PC-9 (cell line): Measurements from ENCODE around the gene WFDC13. TPM values are rescaled to one million over a fixed set of nuclear protein-coding genes. Genes with fewer than 3 reads are reported as not detected.

Experiments used
- BruUV-seq: library from RNA; stranded (reverse); fragments of 400-500 nt; replicated peaks from 2 replicates; lab custom pipeline; 2021; lab: Mats Ljungman, UMichigan
- CTCF ChIA-PET: fragments of 300-600 bp; sonication (Branson Sonifier 250); formaldehyde crosslinking; loops from one replicate; lab custom pipeline; 2022; ENCODE audit warnings: antibody characterized with exemption; lab: Charles Lee
- POLR2A ChIA-PET: fragments of 300-600 bp; sonication (Branson Sonifier 250); formaldehyde crosslinking; loops from one replicate; lab custom pipeline; 2022; ENCODE audit warnings: antibody characterized with exemption; ENCODE audit not compliant: unreplicated experiment; lab: Charles Lee
- DNase-seq, 2 experiments: peaks; one replicate each; pipeline versions ENCODE4 v3.0.0 to v3.0.0-alpha.2; 2015 to 2022; ENCODE audit warnings: mixed read lengths in 1 of 2
- H2AFZ ChIP-seq: fragments of 200-600 bp; sonication (generic); 2 replicates; pipeline ENCODE4 v1.8.1; 2017; ENCODE audit warnings: antibody characterized with exemption
- H3F3A ChIP-seq: fragments of 200-600 bp; sonication (generic); 2 replicates; pipeline ENCODE4 v1.8.1; 2017; ENCODE audit warnings: antibody characterized with exemption, mild to moderate bottlenecking, low read depth; ENCODE audit not compliant: insufficient read depth
- H3K27ac ChIP-seq: fragments of 200-600 bp; sonication (generic); 2 replicates; pipeline ENCODE4 v1.6.1; 2016; ENCODE audit warnings: mixed run types
- H3K27me3 ChIP-seq: fragments of 200-600 bp; sonication (generic); 2 replicates; pipeline ENCODE4 v1.6.1; 2016; ENCODE audit warnings: low read depth, mixed run types; ENCODE audit not compliant: insufficient read depth
- H3K36me3 ChIP-seq: fragments of 200-600 bp; sonication (generic); 2 replicates; pipeline ENCODE4 v1.6.1; 2016; ENCODE audit warnings: low read depth, mixed run types
- H3K4me1 ChIP-seq: fragments of 200-600 bp; sonication (generic); replicated peaks from 2 replicates; pipeline ENCODE4 v1.6.1; 2016; ENCODE audit warnings: mixed run types; ENCODE audit not compliant: insufficient read depth
- H3K4me2 ChIP-seq: fragments of 200-600 bp; sonication (generic); 2 replicates; pipeline ENCODE4 v1.6.1; 2017; ENCODE audit warnings: mixed run types
- H3K4me3 ChIP-seq: fragments of 200-600 bp; sonication (generic); 2 replicates; pipeline ENCODE4 v1.6.1; 2016; ENCODE audit warnings: mixed run types
- H3K79me2 ChIP-seq: fragments of 200-600 bp; sonication (generic); 2 replicates; pipeline ENCODE4 v1.6.1; 2017; ENCODE audit warnings: low read depth, mixed run types
- H3K9me2 ChIP-seq: fragments of 200-600 bp; sonication (generic); 2 replicates; pipeline ENCODE4 v1.8.1; 2017; ENCODE audit warnings: mild to moderate bottlenecking; ENCODE audit not compliant: insufficient read depth
- H3K9me3 ChIP-seq: fragments of 200-600 bp; sonication (generic); 2 replicates; pipeline ENCODE4 v1.8.1; 2016; ENCODE audit warnings: low read depth; ENCODE audit not compliant: insufficient read depth
- H4K20me1 ChIP-seq: fragments of 200-600 bp; sonication (generic); 2 replicates; pipeline ENCODE4 v1.8.1; 2017; ENCODE audit not compliant: insufficient read depth
- EZH2 ChIP-seq: fragments of 200-600 bp; sonication (generic); IDR thresholded peaks from 2 replicates; pipeline ENCODE4 v1.8.0; 2017; ENCODE audit warnings: antibody characterized with exemption, low read depth
- intact Hi-C: fragments of 100-400 bp; cut with micrococcal nuclease; formaldehyde crosslinking; loops from one replicate; pipeline ENCODE4 v1.10.0; 2022; ENCODE audit not compliant: unreplicated experiment
- total RNA-seq: library from RNA; stranded (reverse); gene quantifications from 2 replicates; pipeline ENCODE4 v1.2.3, GENCODE V29; 2021
- TF ChIP-seq, protein P1 (sequence below): fragments of 200-600 bp; sonication (generic); conservative IDR thresholded peaks from 2 replicates; pipeline ENCODE4 v1.6.1; 2017; ENCODE audit warnings: mixed run types, antibody characterized with exemption, mild to moderate bottlenecking, moderate library complexity

WFDC13 gene
- total RNA-seq, 1 experiment from 2014 or later: not detected

DNA sequence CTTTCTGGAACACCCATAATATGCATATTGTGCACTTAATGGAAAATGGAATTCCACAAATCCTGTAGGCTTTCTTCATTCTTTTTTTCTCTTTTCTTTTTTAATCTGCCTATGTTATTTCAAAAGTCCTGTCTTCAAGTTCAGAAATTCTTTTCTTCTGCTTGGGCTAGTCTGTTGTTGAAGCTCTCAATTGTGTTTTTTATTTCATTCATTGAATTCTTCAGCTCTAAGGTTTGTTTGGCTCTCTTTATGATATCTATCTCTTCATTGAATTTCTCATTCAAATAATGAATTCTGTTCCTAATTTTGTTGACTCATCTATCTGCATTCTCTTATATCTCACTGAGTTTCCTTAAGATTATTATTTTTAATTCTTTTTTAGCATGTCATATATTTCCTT, 30.4 kb downstream of the WFDC13 start:
- intact Hi-C loops: loop anchor here (10.0 kb wide), 1 partner anchor 57 kb away; the partner anchor contains the start of gene WFDC11
- TF ChIP-seq, protein P1, sequence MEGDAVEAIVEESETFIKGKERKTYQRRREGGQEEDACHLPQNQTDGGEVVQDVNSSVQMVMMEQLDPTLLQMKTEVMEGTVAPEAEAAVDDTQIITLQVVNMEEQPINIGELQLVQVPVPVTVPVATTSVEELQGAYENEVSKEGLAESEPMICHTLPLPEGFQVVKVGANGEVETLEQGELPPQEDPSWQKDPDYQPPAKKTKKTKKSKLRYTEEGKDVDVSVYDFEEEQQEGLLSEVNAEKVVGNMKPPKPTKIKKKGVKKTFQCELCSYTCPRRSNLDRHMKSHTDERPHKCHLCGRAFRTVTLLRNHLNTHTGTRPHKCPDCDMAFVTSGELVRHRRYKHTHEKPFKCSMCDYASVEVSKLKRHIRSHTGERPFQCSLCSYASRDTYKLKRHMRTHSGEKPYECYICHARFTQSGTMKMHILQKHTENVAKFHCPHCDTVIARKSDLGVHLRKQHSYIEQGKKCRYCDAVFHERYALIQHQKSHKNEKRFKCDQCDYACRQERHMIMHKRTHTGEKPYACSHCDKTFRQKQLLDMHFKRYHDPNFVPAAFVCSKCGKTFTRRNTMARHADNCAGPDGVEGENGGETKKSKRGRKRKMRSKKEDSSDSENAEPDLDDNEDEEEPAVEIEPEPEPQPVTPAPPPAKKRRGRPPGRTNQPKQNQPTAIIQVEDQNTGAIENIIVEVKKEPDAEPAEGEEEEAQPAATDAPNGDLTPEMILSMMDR: no peak
- TF ChIP-seq EZH2: no peak
- no peak overlapping the region for H3K4me3 ChIP-seq
- no peak for DNase-seq
- no peak overlapping the region for H3K4me2 ChIP-seq
- H3K4me1 ChIP-seq: no peaks in the 10 kb centered on the region
- H3K36me3 ChIP-seq: no peaks in the 10 kb centered on the region
- H3K9me2 ChIP-seq: no peaks in the 10 kb centered on the region
- H3K27me3 ChIP-seq: no peaks in the 10 kb centered on the region
- H4K20me1 ChIP-seq: no peaks in the 10 kb centered on the region
- ChIA-PET CTCF (no interaction called here), POLR2A (no interaction called here)
- no peak overlapping the region for H3K27ac ChIP-seq
- peaks cover 3% of the 10 kb centered on the region; the same call in 1 of the 2 replicates for H3K9me3 ChIP-seq
- no TSS peak for BruUV-seq
- H3K79me2 ChIP-seq: no peaks in the 10 kb centered on the region
- H2AFZ ChIP-seq: no peak overlapping the region
- H3F3A ChIP-seq: no peaks in the 10 kb centered on the region

DNA sequence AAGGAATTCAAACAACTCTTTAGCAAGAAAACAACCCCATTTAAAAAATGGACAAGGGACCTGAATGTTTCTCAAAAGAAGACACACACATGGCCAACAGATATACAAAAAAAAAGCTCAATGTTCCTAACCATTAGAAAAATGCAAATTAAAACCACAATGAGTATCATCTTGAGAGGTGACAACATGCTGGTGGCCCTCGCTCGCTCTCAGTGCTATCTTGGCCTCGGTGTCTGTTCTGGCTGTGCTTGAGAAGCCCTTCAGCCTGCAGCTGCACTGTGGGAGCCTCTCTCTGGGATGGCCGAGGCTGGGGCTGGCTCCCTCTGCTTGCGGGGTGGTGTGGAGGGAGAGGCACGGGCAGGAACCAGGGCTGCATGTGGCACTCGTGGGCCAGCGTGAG, 33.7 kb downstream of the WFDC13 start:
- H3K27me3 ChIP-seq: no peaks in the 10 kb centered on the region
- POLR2A ChIA-PET: no interaction called here

DNA sequence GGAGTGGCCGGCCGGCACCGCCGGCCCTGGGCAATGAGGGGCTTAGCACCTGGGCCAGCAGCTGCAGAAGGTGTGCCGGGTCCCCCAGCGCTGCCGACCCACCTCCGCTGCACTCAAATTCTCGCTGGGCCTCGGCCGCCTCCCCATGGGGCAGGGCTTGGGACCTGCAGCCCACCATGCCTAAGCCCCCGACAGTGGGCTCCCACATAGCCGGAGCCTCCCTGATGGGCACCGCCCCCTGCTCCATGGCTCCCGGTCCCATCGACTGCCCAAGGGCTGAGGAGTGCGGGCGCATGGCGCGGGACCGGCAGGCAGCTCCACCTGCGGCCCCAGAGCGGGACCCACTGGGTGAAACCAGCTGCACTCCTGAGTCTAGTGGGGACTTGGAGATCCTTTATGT, 34.1 kb downstream of the WFDC13 start:
- POLR2A ChIA-PET: no interaction called here
- Histone ChIP-seq H3K9me3 (no peaks in the 10 kb centered on the region), H3K36me3 (no peaks in the 10 kb centered on the region), H3F3A (no peaks in the 10 kb centered on the region), H3K27ac (no peak overlapping the region), H3K4me2 (no peak overlapping the region), H3K27me3 (no peaks in the 10 kb centered on the region), H4K20me1 (no peaks in the 10 kb centered on the region), H3K9me2 (no peaks in the 10 kb centered on the region), H3K4me1 (no peaks in the 10 kb centered on the region), H3K79me2 (no peaks in the 10 kb centered on the region), H2AFZ (no peak overlapping the region), H3K4me3 (no peak overlapping the region)
- BruUV-seq: no TSS peak
- TF ChIP-seq EZH2: no peak
- TF ChIP-seq, protein P1: no peak
- CTCF ChIA-PET: no interaction called here
- DNase-seq: no peak
- intact Hi-C loops: loop anchor here (10.0 kb wide), 1 partner anchor 61 kb away; the partner anchor contains the start of gene WFDC11

More for the DNA sequence above, 33.7 kb downstream of the WFDC13 start:
- H3K4me1 ChIP-seq: no peaks in the 10 kb centered on the region
- H3K27ac ChIP-seq: no peak overlapping the region
- DNase-seq: no peak
- no peak overlapping the region for H3K4me3 ChIP-seq
- no peaks in the 10 kb centered on the region for H3K36me3 ChIP-seq
- H3K4me2 ChIP-seq: no peak overlapping the region
- H3K79me2 ChIP-seq: no peaks in the 10 kb centered on the region
- TF ChIP-seq, protein P1: no peak
- no peak for TF ChIP-seq EZH2
- H2AFZ ChIP-seq: no peak overlapping the region
- no TSS peak for BruUV-seq
- CTCF ChIA-PET: no interaction called here
- no peaks in the 10 kb centered on the region for H3K9me3 ChIP-seq
- H3F3A ChIP-seq: no peaks in the 10 kb centered on the region
- H3K9me2 ChIP-seq: no peaks in the 10 kb centered on the region
- intact Hi-C loops: loop anchor here (10.0 kb wide), 1 partner anchor 61 kb away; the partner anchor contains the start of gene WFDC11
- no peaks in the 10 kb centered on the region for H4K20me1 ChIP-seq
